Neuronal stem cell (in vitro differentiated cells): ENCODE measurements around the gene JAK1.

Experiments used
- DNase-seq: peaks from one replicate; pipeline ENCODE4 v3.0.0-alpha.2; 2013; ENCODE audit warnings: low spot score
- H2AFZ ChIP-seq: one replicate; pipeline ENCODE4 v1.6.1; 2013; ENCODE audit warnings: mild to moderate bottlenecking, low read length, inconsistent platforms
- H2AK5ac ChIP-seq: 2 replicates; pipeline ENCODE4 v1.6.1; 2013; ENCODE audit warnings: low read depth, mild to moderate bottlenecking, inconsistent platforms, low read length, moderate library complexity, mixed read lengths
- H2BK120ac ChIP-seq: 2 replicates; pipeline ENCODE4 v1.6.1; 2013; ENCODE audit warnings: low read depth, mild to moderate bottlenecking, inconsistent platforms, low read length, moderate library complexity, mixed read lengths
- H2BK12ac ChIP-seq: one replicate; pipeline ENCODE4 v1.6.1; 2013; ENCODE audit warnings: low read length, inconsistent platforms
- H2BK15ac ChIP-seq: 2 replicates; pipeline ENCODE4 v1.6.1; 2013; ENCODE audit warnings: mild to moderate bottlenecking, low read length, inconsistent platforms, mixed read lengths
- H2BK5ac ChIP-seq: one replicate; pipeline ENCODE4 v1.6.1; 2013; ENCODE audit warnings: inconsistent platforms, mild to moderate bottlenecking, low read length, moderate library complexity
- H3K14ac ChIP-seq: one replicate; pipeline ENCODE4 v1.6.1; 2013; ENCODE audit warnings: low read length, inconsistent platforms
- H3K18ac ChIP-seq: 2 replicates; pipeline ENCODE4 v1.6.1; 2013; ENCODE audit warnings: low read length, inconsistent platforms
- H3K23ac ChIP-seq: 2 replicates; pipeline ENCODE4 v1.6.1; 2013; ENCODE audit warnings: low read depth, mild to moderate bottlenecking, mixed read lengths, low read length, inconsistent platforms; ENCODE audit not compliant: poor library complexity
- H3K27ac ChIP-seq: replicated peaks from 3 replicates; pipeline ENCODE4 v1.5.1; 2013; ENCODE audit warnings: low read length, inconsistent platforms
- H3K27me3 ChIP-seq, 3 experiments: 2 replicates each; pipeline ENCODE4 v1.6.1; 2013; ENCODE audit warnings: low read length in 3 of 3, mild to moderate bottlenecking in 2 of 3, inconsistent platforms in 1 of 3, low read depth in 1 of 3, mixed read lengths in 1 of 3, moderate library complexity in 1 of 3; ENCODE audit not compliant: control insufficient read depth in 3 of 3, insufficient read depth in 3 of 3
- H3K36me3 ChIP-seq, 2 donors: replicated peaks in 1 of 2; 2 replicates each; pipeline ENCODE4 v1.6.1; 2013; ENCODE audit warnings: low read length in 2 of 2; ENCODE audit not compliant: control insufficient read depth in 2 of 2, insufficient read depth in 2 of 2
- H3K4ac ChIP-seq: 2 replicates; pipeline ENCODE4 v1.6.1; 2013; ENCODE audit warnings: inconsistent platforms, mild to moderate bottlenecking, low read length, moderate library complexity
- H3K4me1 ChIP-seq, 2 donors: 1 replicate in 1 of 2; 2 replicates in 1 of 2; pipeline ENCODE4 v1.6.1; 2013; ENCODE audit warnings: low read length in 2 of 2, low read depth in 1 of 2; ENCODE audit not compliant: control insufficient read depth in 2 of 2, insufficient read depth in 1 of 2
- H3K4me2 ChIP-seq: one replicate; pipeline ENCODE4 v1.6.1; 2013; ENCODE audit warnings: mild to moderate bottlenecking, low read length, inconsistent platforms; ENCODE audit not compliant: insufficient read depth, poor library complexity, severe bottlenecking
- H3K4me3 ChIP-seq, 2 donors: 2 replicates each; pipeline ENCODE4 v1.5.1; 2013; ENCODE audit warnings: low read length in 2 of 2, mild to moderate bottlenecking in 2 of 2, inconsistent platforms in 1 of 2, moderate library complexity in 1 of 2
- H3K79me1 ChIP-seq: one replicate; pipeline ENCODE4 v1.6.1; 2013; ENCODE audit warnings: low read depth, mild to moderate bottlenecking, inconsistent platforms, low read length, moderate library complexity
- H3K9ac ChIP-seq: one replicate; pipeline ENCODE4 v1.6.1; 2013; ENCODE audit warnings: mild to moderate bottlenecking, low read depth, low read length, inconsistent platforms; ENCODE audit not compliant: poor library complexity
- H3K9me3 ChIP-seq, 2 donors: replicated peaks in 1 of 2; 2 replicates each; pipeline versions ENCODE3 to v1.6.1; 2013; ENCODE audit warnings: low read length in 2 of 2, mild to moderate bottlenecking in 2 of 2, inconsistent platforms in 1 of 2, low read depth in 1 of 2, mixed read lengths in 1 of 2, moderate library complexity in 1 of 2; ENCODE audit not compliant: control insufficient read depth in 2 of 2, insufficient read depth in 1 of 2
- H4K8ac ChIP-seq: one replicate; pipeline ENCODE4 v1.6.1; 2013; ENCODE audit warnings: low read depth, mild to moderate bottlenecking, inconsistent platforms, low read length, moderate library complexity
- H4K91ac ChIP-seq: one replicate; pipeline ENCODE4 v1.6.1; 2013; ENCODE audit warnings: low read length, low read depth, mild to moderate bottlenecking, inconsistent platforms; ENCODE audit not compliant: poor library complexity
- WGBS, 2 donors: extraction: QIAGEN DNeasy Blood & Tissue Kit; methylation state at CpG; one replicate each; pipeline ENCODE4 v1.1.7; 2013; ENCODE audit warnings: missing lambda C conversion rate in 2 of 2, mixed read lengths in 1 of 2; ENCODE audit not compliant: insufficient read length in 2 of 2, insufficient replicate concordance in 1 of 2; ENCODE audit errors: extremely low coverage in 2 of 2; 5-methylcytosine and 5-hydroxymethylcytosine counted together

The JAK1 gene

DNA sequence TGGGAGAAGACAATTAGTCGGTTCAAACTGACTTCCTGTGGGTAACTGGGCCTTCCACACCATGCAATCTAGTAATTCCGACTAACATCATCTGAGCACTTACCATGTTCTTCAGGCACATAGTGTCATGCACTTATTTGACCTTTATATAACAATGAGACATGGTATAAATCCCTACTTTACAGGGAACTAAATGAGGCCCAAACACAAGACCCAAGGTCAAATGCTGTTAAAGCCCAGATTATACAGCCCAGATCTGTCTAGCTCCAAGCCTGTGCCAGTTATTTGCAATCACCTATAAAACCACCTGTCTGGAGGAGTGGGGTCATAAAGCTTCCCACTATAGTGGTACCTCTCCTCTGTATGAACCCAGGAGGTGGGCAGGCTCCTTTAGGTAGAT is 40.8 kb downstream of the JAK1 start:
- Histone ChIP-seq H3K9ac (no peak overlapping the region), H2BK15ac (no peak overlapping the region), H2BK120ac (no peak overlapping the region), H3K4me2 (no peak overlapping the region), H3K4me1 (no peaks in the 10 kb centered on the region), H3K36me3 (no peaks in the 10 kb centered on the region), H2AK5ac (no peak overlapping the region), H3K27ac (no peak overlapping the region), H3K79me1 (no peaks in the 10 kb centered on the region), H3K9me3 (no peaks in the 10 kb centered on the region), H3K14ac (no peak overlapping the region), H2BK5ac (no peak overlapping the region), H2AFZ (no peak overlapping the region), H4K91ac (no peak overlapping the region), H3K23ac (no peak overlapping the region), H3K4ac (no peak overlapping the region), H4K8ac (no peak overlapping the region), H2BK12ac (no peak overlapping the region), H3K18ac (no peak overlapping the region), H3K27me3 (no peaks in the 10 kb centered on the region), H3K4me3 (no peak overlapping the region)
- no CpG with 5 or more reads among the region's 2 CpGs for WGBS, 2 donors
- no peak for DNase-seq

- DNase-seq: no peak
- no peak overlapping the region for H3K27ac ChIP-seq
- H3K4me1 ChIP-seq: no peaks in the 10 kb centered on the region
- H2BK120ac ChIP-seq: no peak overlapping the region
- no peak overlapping the region for H2BK12ac ChIP-seq
- no peak overlapping the region for H4K91ac ChIP-seq
- H3K4me3 ChIP-seq: no peak overlapping the region
- H2AFZ ChIP-seq: no peak overlapping the region
- H3K9me3 ChIP-seq: no peaks in the 10 kb centered on the region
- no peak overlapping the region for H3K9ac ChIP-seq
- H2BK15ac ChIP-seq: no peak overlapping the region
- no peak overlapping the region for H3K4me2 ChIP-seq
- 100% methylated on average over 1 of the region's 2 CpGs; no CpG with 5 or more reads in 1 of the 2 donors for WGBS, 2 donors
- no peak overlapping the region for H3K4ac ChIP-seq
- no peak overlapping the region for H3K23ac ChIP-seq
- H3K79me1 ChIP-seq: no peaks in the 10 kb centered on the region
- H2BK5ac ChIP-seq: no peak overlapping the region
- no peak overlapping the region for H3K14ac ChIP-seq
- H3K36me3 ChIP-seq: no peaks in the 10 kb centered on the region
- no peaks in the 10 kb centered on the region for H3K27me3 ChIP-seq
- no peak overlapping the region for H2AK5ac ChIP-seq
- H4K8ac ChIP-seq: no peak overlapping the region
- no peak overlapping the region for H3K18ac ChIP-seq
Measured at GRCh38 chr1:64923294-64923718, 43.0 kb downstream of the JAK1 start.

GRCh38 chr1:64922336-64922735 is 44.0 kb downstream of the JAK1 start:
- Histone ChIP-seq H2BK120ac (no peak overlapping the region), H2BK15ac (no peak overlapping the region), H2BK12ac (no peak overlapping the region), H3K23ac (no peak overlapping the region), H3K27me3 (no peaks in the 10 kb centered on the region), H2AK5ac (no peak overlapping the region), H2AFZ (no peak overlapping the region), H2BK5ac (no peak overlapping the region), H4K8ac (no peak overlapping the region), H3K9me3 (peaks cover 0 to 6% of the 10 kb centered on the region in 2 donors), H4K91ac (no peak overlapping the region), H3K18ac (no peak overlapping the region), H3K4me3 (no peak overlapping the region), H3K27ac (no peak overlapping the region), H3K4me1 (no peaks in the 10 kb centered on the region), H3K4ac (no peak overlapping the region), H3K14ac (no peak overlapping the region), H3K36me3 (no peaks in the 10 kb centered on the region), H3K9ac (no peak overlapping the region), H3K79me1 (no peaks in the 10 kb centered on the region), H3K4me2 (no peak overlapping the region)
- no peak for DNase-seq
- WGBS, 2 donors: no CpG with 5 or more reads among the region's 2 CpGs

DNA sequence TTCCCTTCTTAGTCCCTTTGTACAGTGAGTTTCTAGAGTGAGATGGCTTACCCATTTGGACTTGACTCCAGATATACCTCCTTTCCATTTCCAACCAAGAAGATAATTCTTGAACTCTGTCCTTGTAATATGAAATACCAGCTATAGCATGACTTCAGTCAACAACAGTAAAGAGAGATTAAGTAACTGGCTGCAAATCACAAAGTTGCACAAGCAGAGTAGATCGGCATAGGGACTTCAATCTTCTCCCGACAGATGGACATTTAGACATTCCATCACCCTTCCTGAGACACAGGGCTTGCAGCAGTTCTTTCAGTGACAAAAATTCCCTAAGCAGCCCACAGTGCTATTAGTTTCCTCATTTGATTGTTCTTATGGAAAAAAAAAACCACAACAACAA is 44.6 kb downstream of the JAK1 start:
- no CpG with 5 or more reads among the region's 2 CpGs for WGBS, 2 donors
- no peaks in the 10 kb centered on the region for H3K79me1 ChIP-seq
- no peak overlapping the region for H4K91ac ChIP-seq
- H3K18ac ChIP-seq: no peak overlapping the region
- no peak for DNase-seq
- H3K36me3 ChIP-seq: no peaks in the 10 kb centered on the region
- no peak overlapping the region for H3K4ac ChIP-seq
- H3K9ac ChIP-seq: no peak overlapping the region
- H2BK5ac ChIP-seq: no peak overlapping the region
- no peak overlapping the region for H3K4me2 ChIP-seq
- H2AK5ac ChIP-seq: no peak overlapping the region
- no peak overlapping the region for H2BK12ac ChIP-seq
- peaks cover 0 to 6% of the 10 kb centered on the region in 2 donors for H3K9me3 ChIP-seq
- no peak overlapping the region for H2BK120ac ChIP-seq
- H4K8ac ChIP-seq: no peak overlapping the region
- H3K27me3 ChIP-seq: no peaks in the 10 kb centered on the region
- no peak overlapping the region for H3K27ac ChIP-seq
- H3K23ac ChIP-seq: no peak overlapping the region
- no peak overlapping the region for H3K4me3 ChIP-seq
- no peak overlapping the region for H2AFZ ChIP-seq
- no peaks in the 10 kb centered on the region for H3K4me1 ChIP-seq
- H3K14ac ChIP-seq: no peak overlapping the region
- no peak overlapping the region for H2BK15ac ChIP-seq
